HG02610 (cell line): Measurements from ENCODE around the gene VPS35L.

Experiments
- ATAC-seq: cut with Tn5 transposase; IDR thresholded peaks from one replicate; pipeline ENCODE4 v1.9.1; 2021; ENCODE audit warnings: mild to moderate bottlenecking, moderate library complexity; ENCODE audit not compliant: unreplicated experiment

VPS35L gene

GRCh38 chr16:19688396-19689024 lies 133.0 kb downstream of the VPS35L start:
- no peak for ATAC-seq

- no peak for ATAC-seq
Measured at GRCh38 chr16:19689342-19689741, 133.8 kb downstream of the VPS35L start.

- no peak for ATAC-seq
Measured at GRCh38 chr16:19690196-19690595, 134.7 kb downstream of the VPS35L start.

GRCh38 chr16:19691161-19691711 lies 135.7 kb downstream of the VPS35L start:
- no peak for ATAC-seq

- no peak for ATAC-seq
Measured at GRCh38 chr16:19694989-19695388, 139.5 kb downstream of the VPS35L start.

GRCh38 chr16:19696328-19696727 lies 140.8 kb downstream of the VPS35L start:
- ATAC-seq = no peak

GRCh38 chr16:19696961-19697360 lies 141.5 kb downstream of the VPS35L start:
- ATAC-seq = no peak

- no peak for ATAC-seq
Measured at GRCh38 chr16:19697756-19698318, 142.3 kb downstream of the VPS35L start.

- ATAC-seq = no peak
Measured at GRCh38 chr16:19698480-19699465, 143.3 kb downstream of the VPS35L start.

- ATAC-seq = no peak
Measured at GRCh38 chr16:19699472-19699871, 144.0 kb downstream of the VPS35L start.

GRCh38 chr16:19700319-19700781 lies 144.8 kb downstream of the VPS35L start:
- ATAC-seq = no peak

- no peak for ATAC-seq
Measured at GRCh38 chr16:19701091-19701490, 145.6 kb downstream of the VPS35L start.

- no peak for ATAC-seq
Measured at GRCh38 chr16:19703172-19703889, 147.8 kb downstream of the VPS35L start.

GRCh38 chr16:19704321-19705145 lies 149.0 kb downstream of the VPS35L start:
- no peak for ATAC-seq

GRCh38 chr16:19705146-19705501 lies 149.6 kb downstream of the VPS35L start:
- ATAC-seq = no peak

GRCh38 chr16:19705843-19706242 lies 150.3 kb downstream of the VPS35L start:
- no peak for ATAC-seq

GRCh38 chr16:19706846-19707245 lies 151.3 kb downstream of the VPS35L start:
- no peak for ATAC-seq

GRCh38 chr16:19707569-19708295 lies 152.2 kb downstream of the VPS35L start:
- ATAC-seq = no peak
